Measurements from ENCODE around the gene TMEM131L. TPM values are rescaled to one million over a fixed set of nuclear protein-coding genes. Genes with fewer than 3 reads are reported as not detected.

The TMEM131L gene
- total and polyA plus RNA-seq, 4 experiments from 2014 or later, result 20.8 to 65.6 (median 53.2) TPM

GRCh38 chr4:153419673-153420278 lies 46.4 kb upstream of the TMEM131L start:
- no peak overlapping the region for H3K27ac ChIP-seq (ENCODE audit: low read depth, low read length)
- Mint-ChIP-seq H3K4me1 (peaks cover 0 to 12% (median 4%) of the 10 kb centered on the region in 4 donors), H3K4me3 (peak overlapping the region in 1 of 8 donors; percentile 13), H3K27ac (no peak overlapping the region), H3K27me3 (no peaks in the 10 kb centered on the region), H3K36me3 (no peaks in the 10 kb centered on the region), H3K9me3 (no peaks in the 10 kb centered on the region)
- H3K27me3 ChIP-seq (ENCODE audit: insufficient read depth, low read length), result no peaks in the 10 kb centered on the region
- ChIA-PET CTCF (ENCODE audit: partially characterized antibody) (no interaction called here), POLR2A (ENCODE audit: partially characterized antibody) (no interaction called here)
- no peak for DNase-seq
- intact Hi-C loops (cut with micrococcal nuclease), result no loop called here
- peaks cover 16% of the 10 kb centered on the region for H3K4me1 ChIP-seq (ENCODE audit: insufficient read depth, low read length)
- H3K36me3 ChIP-seq (ENCODE audit: insufficient read depth, low read length), result no peaks in the 10 kb centered on the region
- no peak overlapping the region for H3K4me3 ChIP-seq (ENCODE audit: low read length in 2 of 2)
- no peaks in the 10 kb centered on the region for H3K9me3 ChIP-seq (ENCODE audit: control insufficient read depth in 1 of 2, low read length in 2 of 2)

GRCh38 chr4:153420361-153420760 lies 45.8 kb upstream of the TMEM131L start:
- H3K36me3 Mint-ChIP-seq, result no peaks in the 10 kb centered on the region
- no peaks in the 10 kb centered on the region for H3K36me3 ChIP-seq (ENCODE audit: insufficient read depth, low read length)
- no peak overlapping the region for H3K27ac Mint-ChIP-seq
- H3K4me1 ChIP-seq (ENCODE audit: insufficient read depth, low read length), result peaks cover 17% of the 10 kb centered on the region
- intact Hi-C loops (cut with micrococcal nuclease), result no loop called here
- ChIA-PET CTCF (ENCODE audit: partially characterized antibody) (no interaction called here), POLR2A (ENCODE audit: partially characterized antibody) (interaction anchor here (1.2 kb wide), 1 partner anchor 9 kb away, joined by 3 read pairs; no protein-coding TSS in a partner anchor)
- no peak overlapping the region for H3K4me3 ChIP-seq (ENCODE audit: low read length in 2 of 2)
- no peaks in the 10 kb centered on the region for H3K27me3 ChIP-seq (ENCODE audit: insufficient read depth, low read length)
- H3K27ac ChIP-seq (ENCODE audit: low read depth, low read length), result no peak overlapping the region
- H3K9me3 Mint-ChIP-seq, result no peaks in the 10 kb centered on the region
- no peak overlapping the region for H3K4me3 Mint-ChIP-seq
- H3K4me1 Mint-ChIP-seq, result peaks cover under 1 to 12% (median 4%) of the 10 kb centered on the region in 4 donors
- no peaks in the 10 kb centered on the region for H3K9me3 ChIP-seq (ENCODE audit: control insufficient read depth in 1 of 2, low read length in 2 of 2)
- no peaks in the 10 kb centered on the region for H3K27me3 Mint-ChIP-seq
- no peak for DNase-seq

- Mint-ChIP-seq H3K9me3 (no peaks in the 10 kb centered on the region), H3K4me1 (peaks cover 8 to 22% (median 14%) of the 10 kb centered on the region in 4 donors), H3K4me3 (peak overlapping the region in 2 of 8 donors; percentile 5 to 24), H3K36me3 (no peaks in the 10 kb centered on the region), H3K27ac (peak overlapping the region in 1 of 7 donors; percentile 41), H3K27me3 (no peaks in the 10 kb centered on the region)
- no peaks in the 10 kb centered on the region for H3K36me3 ChIP-seq (ENCODE audit: insufficient read depth, low read length)
- ChIA-PET POLR2A (ENCODE audit: partially characterized antibody) (interaction anchor here (0.5 to 0.6 kb wide), 2 partner anchors 11 to 27 kb away, joined by 3 to 4 read pairs; no protein-coding TSS in a partner anchor), CTCF (ENCODE audit: partially characterized antibody) (interaction anchor here (2.5 kb wide), 1 partner anchor 11 kb away, joined by 9 read pairs; no protein-coding TSS in a partner anchor)
- H3K27me3 ChIP-seq (ENCODE audit: insufficient read depth, low read length), result no peaks in the 10 kb centered on the region
- H3K9me3 ChIP-seq (ENCODE audit: control insufficient read depth in 1 of 2, low read length in 2 of 2), result no peaks in the 10 kb centered on the region
- no peak overlapping the region for H3K27ac ChIP-seq (ENCODE audit: low read depth, low read length)
- H3K4me1 ChIP-seq (ENCODE audit: insufficient read depth, low read length), result peaks cover 33% of the 10 kb centered on the region
- DNase-seq, result no peak
- intact Hi-C loops (cut with micrococcal nuclease), result no loop called here
- no peak overlapping the region for H3K4me3 ChIP-seq (ENCODE audit: low read length in 2 of 2)
Observed at GRCh38 chr4:153421941-153422340, 44.2 kb upstream of the TMEM131L start.

GRCh38 chr4:153426207-153426885 lies 39.8 kb upstream of the TMEM131L start:
- intact Hi-C loops (cut with micrococcal nuclease), result loop anchor here (5.0 kb wide), 1 partner anchor 274 kb away; no protein-coding TSS in a partner anchor

GRCh38 chr4:153427363-153428071 lies 38.6 kb upstream of the TMEM131L start:
- no peaks in the 10 kb centered on the region for H3K9me3 Mint-ChIP-seq
- Histone ChIP-seq H3K27ac (ENCODE audit: low read depth, low read length) (no peak overlapping the region), H3K4me1 (ENCODE audit: insufficient read depth, low read length) (peaks cover 60% of the 10 kb centered on the region), H3K27me3 (ENCODE audit: insufficient read depth, low read length) (no peaks in the 10 kb centered on the region), H3K9me3 (ENCODE audit: control insufficient read depth in 1 of 2, low read length in 2 of 2) (no peaks in the 10 kb centered on the region), H3K4me3 (ENCODE audit: low read length in 2 of 2) (no peak overlapping the region), H3K36me3 (ENCODE audit: insufficient read depth, low read length) (no peaks in the 10 kb centered on the region)
- CTCF ChIA-PET (ENCODE audit: partially characterized antibody), result interaction anchor here (1.7 to 10.2 kb wide), 3 partner anchors 40 to 145 kb away, joined by 6 to 228 read pairs (median 7); no protein-coding TSS in a partner anchor
- intact Hi-C loops (cut with micrococcal nuclease), result loop anchor here (5.0 kb wide), 1 partner anchor 275 kb away; no protein-coding TSS in a partner anchor
- peak overlapping the region in 5 of 8 donors; percentile 36 to 70 (median 64) for H3K4me3 Mint-ChIP-seq
- peak overlapping the region; percentile 27 to 94 (median 88) for H3K27ac Mint-ChIP-seq
- DNase-seq, result no peak
- POLR2A ChIA-PET (ENCODE audit: partially characterized antibody), result interaction anchor here (0.6 to 2.6 kb wide), 7 partner anchors 11 to 152 kb away, joined by 3 to 19 read pairs (median 3); partner anchors contain the start of gene TMEM131L
- H3K4me1 Mint-ChIP-seq, result peaks cover 32 to 56% (median 44%) of the 10 kb centered on the region in 4 donors
- H3K36me3 Mint-ChIP-seq, result no peaks in the 10 kb centered on the region
- H3K27me3 Mint-ChIP-seq, result no peaks in the 10 kb centered on the region

More at GRCh38 chr4:153426207-153426885, 39.8 kb upstream of the TMEM131L start:
- Mint-ChIP-seq H3K27me3 (no peaks in the 10 kb centered on the region), H3K27ac (peak overlapping the region; percentile 83 to 94 (median 90)), H3K4me3 (peak overlapping the region in 7 of 8 donors; percentile 13 to 74 (median 65)), H3K36me3 (no peaks in the 10 kb centered on the region), H3K4me1 (peaks cover 29 to 51% (median 41%) of the 10 kb centered on the region in 4 donors), H3K9me3 (no peaks in the 10 kb centered on the region)
- ChIA-PET POLR2A (ENCODE audit: partially characterized antibody) (interaction anchor here (0.8 to 2.6 kb wide), 9 partner anchors 13 to 169 kb away, joined by 3 to 19 read pairs (median 3); partner anchors contain the start of gene TMEM131L), CTCF (ENCODE audit: partially characterized antibody) (interaction anchor here (1.2 to 10.2 kb wide), 5 partner anchors 11 to 146 kb away, joined by 3 to 228 read pairs (median 6); no protein-coding TSS in a partner anchor)
- no peak overlapping the region for H3K4me3 ChIP-seq (ENCODE audit: low read length in 2 of 2)
- DNase-seq, result peak; percentile 52 to 72 (median 65)
- no peaks in the 10 kb centered on the region for H3K9me3 ChIP-seq (ENCODE audit: control insufficient read depth in 1 of 2, low read length in 2 of 2)
- no peaks in the 10 kb centered on the region for H3K27me3 ChIP-seq (ENCODE audit: insufficient read depth, low read length)
- H3K4me1 ChIP-seq (ENCODE audit: insufficient read depth, low read length), result peaks cover 64% of the 10 kb centered on the region
- H3K27ac ChIP-seq (ENCODE audit: low read depth, low read length), result no peak overlapping the region
- H3K36me3 ChIP-seq (ENCODE audit: insufficient read depth, low read length), result no peaks in the 10 kb centered on the region

GRCh38 chr4:153428941-153429475 lies 37.2 kb upstream of the TMEM131L start:
- POLR2A ChIA-PET (ENCODE audit: partially characterized antibody), result interaction anchor here (0.9 to 2.0 kb wide), 7 partner anchors 8 to 145 kb away, joined by 3 to 10 read pairs (median 3); partner anchors contain the start of gene TMEM131L
- Histone ChIP-seq H3K27me3 (ENCODE audit: insufficient read depth, low read length) (no peaks in the 10 kb centered on the region), H3K4me1 (ENCODE audit: insufficient read depth, low read length) (peaks cover 72% of the 10 kb centered on the region), H3K9me3 (ENCODE audit: control insufficient read depth in 1 of 2, low read length in 2 of 2) (no peaks in the 10 kb centered on the region), H3K4me3 (ENCODE audit: low read length in 2 of 2) (no peak overlapping the region), H3K36me3 (ENCODE audit: insufficient read depth, low read length) (no peaks in the 10 kb centered on the region), H3K27ac (ENCODE audit: low read depth, low read length) (no peak overlapping the region)
- DNase-seq, result peak in 4 of 5 donors; percentile 26 to 28 (median 28)
- peak overlapping the region; percentile 32 to 94 (median 90) for H3K27ac Mint-ChIP-seq
- H3K27me3 Mint-ChIP-seq, result no peaks in the 10 kb centered on the region
- H3K9me3 Mint-ChIP-seq, result no peaks in the 10 kb centered on the region
- H3K4me3 Mint-ChIP-seq, result peak overlapping the region in 7 of 8 donors; percentile 6 to 79 (median 62)
- H3K36me3 Mint-ChIP-seq, result no peaks in the 10 kb centered on the region
- CTCF ChIA-PET (ENCODE audit: partially characterized antibody), result interaction anchor here (0.6 to 10.2 kb wide), 9 partner anchors 39 to 221 kb away, joined by 3 to 228 read pairs (median 4); partner anchors contain the start of gene TMEM131L
- H3K4me1 Mint-ChIP-seq, result peaks cover 42 to 69% (median 55%) of the 10 kb centered on the region in 4 donors
- intact Hi-C loops (cut with micrococcal nuclease), result loop anchor here (1.0 to 5.0 kb wide), 2 partner anchors 145 to 277 kb away; no protein-coding TSS in a partner anchor

Measured in CD4-positive, alpha-beta memory T cell (primary cell).